A673 (cell line): ENCODE results near the gene ZNF765. TPM values are rescaled to one million over a fixed set of nuclear protein-coding genes. Genes with fewer than 3 reads are reported as not detected.

Experiments used
- BruUV-seq: library from RNA; stranded (reverse); fragments of 400-500 nt; replicated peaks from 2 replicates; lab custom pipeline; 2021; lab: Mats Ljungman, UMichigan
- CTCF ChIA-PET: fragments of 300-600 bp; sonication (Branson Sonifier 250); formaldehyde crosslinking; loops from one replicate; lab custom pipeline; 2022; ENCODE audit warnings: antibody characterized with exemption; lab: Charles Lee
- POLR2A ChIA-PET: fragments of 300-600 bp; sonication (Branson Sonifier 250); formaldehyde crosslinking; loops from one replicate; lab custom pipeline; 2022; ENCODE audit warnings: antibody characterized with exemption; ENCODE audit not compliant: low non-redundant PET; lab: Charles Lee
- DNase-seq: peaks from one replicate; pipeline ENCODE4 v3.0.0-alpha.2; 2015; ENCODE audit warnings: low spot score
- H3K27ac ChIP-seq: fragments of 200-600 bp; sonication (generic); 2 replicates; pipeline ENCODE4 v1.5.1; 2016; ENCODE audit warnings: mixed run types, low read depth, mild to moderate bottlenecking, mixed read lengths, antibody characterized with exemption, low read length; ENCODE audit not compliant: poor library complexity, severe bottlenecking
- H3K27me3 ChIP-seq: fragments of 200-600 bp; sonication (generic); replicated peaks from 2 replicates; pipeline ENCODE4 v1.6.1; 2017; ENCODE audit warnings: mixed run types, low read depth, mild to moderate bottlenecking, mixed read lengths, antibody characterized with exemption, low read length; ENCODE audit not compliant: insufficient read depth, poor library complexity
- H3K36me3 ChIP-seq: fragments of 200-600 bp; sonication (generic); 2 replicates; pipeline ENCODE4 v1.6.1; 2016; ENCODE audit warnings: mixed run types, mild to moderate bottlenecking, mixed read lengths, antibody characterized with exemption, low read length; ENCODE audit not compliant: insufficient read depth, poor library complexity, severe bottlenecking
- H3K4me1 ChIP-seq: fragments of 200-600 bp; sonication (generic); 2 replicates; pipeline ENCODE4 v1.6.1; 2017; ENCODE audit warnings: mixed run types, mild to moderate bottlenecking, mixed read lengths, antibody characterized with exemption, low read length; ENCODE audit not compliant: insufficient read depth, poor library complexity, severe bottlenecking
- H3K4me3 ChIP-seq: fragments of 200-600 bp; sonication (generic); 2 replicates; pipeline ENCODE4 v1.5.1; 2016; ENCODE audit warnings: low read depth, mixed run types, mild to moderate bottlenecking, mixed read lengths, low read length; ENCODE audit not compliant: poor library complexity, severe bottlenecking
- H3K9me3 ChIP-seq: fragments of 200-600 bp; sonication (generic); 2 replicates; pipeline ENCODE4 v1.6.1; 2016; ENCODE audit warnings: mixed run types, low read depth, mild to moderate bottlenecking, mixed read lengths, antibody characterized with exemption, low read length; ENCODE audit not compliant: poor library complexity, severe bottlenecking
- EZH2 ChIP-seq: fragments of 200-600 bp; sonication (generic); IDR thresholded peaks from 2 replicates; pipeline ENCODE4 v1.6.1; 2017; ENCODE audit warnings: borderline replicate concordance, low read depth, mild to moderate bottlenecking, mixed read lengths, antibody characterized with exemption, low read length; ENCODE audit not compliant: poor library complexity, severe bottlenecking
- intact Hi-C: fragments of 100-400 bp; cut with micrococcal nuclease; formaldehyde crosslinking; loops from one replicate; pipeline ENCODE4 v1.10.0; 2022; ENCODE audit not compliant: unreplicated experiment
- total RNA-seq: library from RNA; stranded (reverse); gene quantifications from 2 replicates; pipeline ENCODE4 v1.2.3, GENCODE V29; 2021
- TF ChIP-seq, protein P1 (sequence below): fragments of 300-800, 200-600 bp; sonication (generic); conservative IDR thresholded peaks from 2 replicates; pipeline ENCODE4 v1.5.1; 2017; ENCODE audit warnings: low read depth, mild to moderate bottlenecking, antibody characterized with exemption, low read length, moderate library complexity, mixed read lengths

ZNF765 gene
- total RNA-seq, 1 experiment from 2014 or later, result 10.4 TPM

DNA sequence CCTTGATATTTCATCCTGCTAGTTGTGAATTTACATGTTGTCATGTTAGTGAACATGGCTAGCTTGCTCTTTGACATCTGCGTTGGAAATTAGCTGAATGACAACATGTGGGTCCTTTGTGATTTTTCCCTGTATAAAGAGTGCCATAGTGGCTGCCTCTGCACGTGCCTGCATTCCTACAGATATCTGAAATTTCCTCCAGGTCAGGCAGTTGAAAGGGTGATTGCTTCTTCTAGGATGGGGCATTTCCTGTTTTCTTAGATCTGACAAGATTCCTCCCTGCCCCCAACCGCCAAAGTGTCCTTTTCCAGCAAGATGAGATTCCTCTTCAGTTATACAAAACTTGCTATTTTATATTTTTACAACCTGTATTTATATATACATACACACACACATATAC lies 20.7 kb upstream of the ZNF765 start:
- intact Hi-C loops, result no loop called here
- H3K4me3 ChIP-seq, result no peak overlapping the region
- H3K27me3 ChIP-seq, result no peaks in the 10 kb centered on the region
- CTCF ChIA-PET, result no interaction called here
- BruUV-seq, result no TSS peak
- TF ChIP-seq EZH2, result no peak
- TF ChIP-seq, protein P1, sequence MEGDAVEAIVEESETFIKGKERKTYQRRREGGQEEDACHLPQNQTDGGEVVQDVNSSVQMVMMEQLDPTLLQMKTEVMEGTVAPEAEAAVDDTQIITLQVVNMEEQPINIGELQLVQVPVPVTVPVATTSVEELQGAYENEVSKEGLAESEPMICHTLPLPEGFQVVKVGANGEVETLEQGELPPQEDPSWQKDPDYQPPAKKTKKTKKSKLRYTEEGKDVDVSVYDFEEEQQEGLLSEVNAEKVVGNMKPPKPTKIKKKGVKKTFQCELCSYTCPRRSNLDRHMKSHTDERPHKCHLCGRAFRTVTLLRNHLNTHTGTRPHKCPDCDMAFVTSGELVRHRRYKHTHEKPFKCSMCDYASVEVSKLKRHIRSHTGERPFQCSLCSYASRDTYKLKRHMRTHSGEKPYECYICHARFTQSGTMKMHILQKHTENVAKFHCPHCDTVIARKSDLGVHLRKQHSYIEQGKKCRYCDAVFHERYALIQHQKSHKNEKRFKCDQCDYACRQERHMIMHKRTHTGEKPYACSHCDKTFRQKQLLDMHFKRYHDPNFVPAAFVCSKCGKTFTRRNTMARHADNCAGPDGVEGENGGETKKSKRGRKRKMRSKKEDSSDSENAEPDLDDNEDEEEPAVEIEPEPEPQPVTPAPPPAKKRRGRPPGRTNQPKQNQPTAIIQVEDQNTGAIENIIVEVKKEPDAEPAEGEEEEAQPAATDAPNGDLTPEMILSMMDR, result no peak
- H3K4me1 ChIP-seq, result no peaks in the 10 kb centered on the region
- POLR2A ChIA-PET, result no interaction called here
- DNase-seq, result no peak
- peaks cover 25% of the 10 kb centered on the region for H3K36me3 ChIP-seq
- H3K9me3 ChIP-seq, result peaks cover 7% of the 10 kb centered on the region
- H3K27ac ChIP-seq, result no peak overlapping the region

DNA sequence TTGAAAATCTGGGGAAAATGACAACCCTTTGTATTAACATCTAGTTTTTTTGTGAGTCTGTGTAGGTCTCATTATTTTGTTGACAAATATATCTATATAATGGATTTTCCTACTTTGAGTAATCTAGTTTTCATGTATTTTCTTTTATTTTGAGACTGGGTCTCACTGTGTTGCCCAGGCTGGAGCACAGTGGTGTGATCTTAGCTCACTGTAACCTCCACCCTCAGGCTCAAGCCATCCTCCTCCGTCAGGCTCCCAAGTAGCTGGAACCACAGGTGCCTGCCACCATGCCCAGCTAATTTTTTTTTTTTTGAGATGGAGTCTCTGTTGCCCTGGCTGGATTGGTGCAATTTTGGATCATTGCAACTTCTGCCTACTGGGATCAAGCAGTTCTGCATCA lies 20.2 kb upstream of the ZNF765 start:
- BruUV-seq, result no TSS peak
- no peaks in the 10 kb centered on the region for H3K4me1 ChIP-seq
- ChIA-PET CTCF (no interaction called here), POLR2A (no interaction called here)
- no peak for TF ChIP-seq EZH2
- TF ChIP-seq, protein P1, result no peak
- no peak overlapping the region for H3K4me3 ChIP-seq
- no peak for DNase-seq
- intact Hi-C loops, result no loop called here
- no peaks in the 10 kb centered on the region for H3K27me3 ChIP-seq
- peaks cover 26% of the 10 kb centered on the region for H3K36me3 ChIP-seq
- peaks cover 12% of the 10 kb centered on the region for H3K9me3 ChIP-seq
- no peak overlapping the region for H3K27ac ChIP-seq

DNA sequence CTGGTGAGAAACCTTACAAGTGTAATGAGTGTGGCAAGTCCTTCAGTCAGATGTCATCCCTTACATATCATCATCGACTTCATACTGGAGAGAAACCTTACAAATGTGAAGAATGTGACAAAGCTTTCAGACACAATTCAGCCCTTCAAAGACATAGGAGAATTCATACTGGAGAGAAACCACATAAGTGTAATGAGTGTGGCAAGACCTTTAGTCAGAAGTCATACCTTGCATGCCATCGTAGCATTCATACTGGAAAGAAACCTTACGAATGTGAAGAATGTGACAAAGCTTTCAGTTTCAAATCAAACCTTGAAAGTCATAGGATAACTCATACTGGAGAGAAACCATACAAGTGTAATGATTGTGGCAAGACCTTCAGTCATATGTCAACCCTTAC lies 13.6 kb upstream of the ZNF765 start:
- POLR2A ChIA-PET, result no interaction called here
- TF ChIP-seq, protein P1, result no peak
- no peak for TF ChIP-seq EZH2
- CTCF ChIA-PET, result no interaction called here
- Histone ChIP-seq H3K27me3 (no peaks in the 10 kb centered on the region), H3K36me3 (peaks cover 41% of the 10 kb centered on the region), H3K4me3 (no peak overlapping the region), H3K4me1 (no peaks in the 10 kb centered on the region), H3K9me3 (peaks cover 62% of the 10 kb centered on the region), H3K27ac (no peak overlapping the region)
- no TSS peak for BruUV-seq
- intact Hi-C loops, result no loop called here
- no peak for DNase-seq
